BLaER1 treated with 17β-estradiol and CSF1 and Interleukin-3, amounts not matched to agents 10 nM and 100 nM (cell line): ENCODE data around the gene DOCK1.

ENCODE experiments used
- H3K27ac ChIP-seq, 11 experiments: shearing (Covaris generic); formaldehyde crosslinking; 2 replicates each; pipeline ENCODE4 v1.8.1; 2022
- H3K27me3 ChIP-seq, 11 experiments: shearing (Covaris generic); formaldehyde crosslinking; 2 replicates each; pipeline ENCODE4 v1.8.1; 2022
- H3K36me3 ChIP-seq, 11 experiments: shearing (Covaris generic); formaldehyde crosslinking; 2 replicates each; pipeline ENCODE4 v1.8.1; 2022
- H3K4me1 ChIP-seq, 10 experiments: shearing (Covaris generic); formaldehyde crosslinking; 2 replicates each; pipeline ENCODE4 v1.8.1; 2022
- H3K4me2 ChIP-seq, 11 experiments: shearing (Covaris generic); formaldehyde crosslinking; 2 replicates each; pipeline ENCODE4 v1.8.1; 2022
- H3K4me3 ChIP-seq, 10 experiments: shearing (Covaris generic); formaldehyde crosslinking; 2 replicates each; pipeline ENCODE4 v1.8.1; 2022
- H3K9ac ChIP-seq, 11 experiments: shearing (Covaris generic); formaldehyde crosslinking; 2 replicates each; pipeline ENCODE4 v1.8.1; 2022
- H3K9me3 ChIP-seq, 11 experiments: shearing (Covaris generic); formaldehyde crosslinking; replicated peaks in 1 of 11; 2 replicates each; pipeline ENCODE4 v1.8.1; 2022
- H4K20me1 ChIP-seq, 11 experiments: shearing (Covaris generic); formaldehyde crosslinking; 2 replicates each; pipeline ENCODE4 v1.8.1; 2022
- Cebpa-rat ChIP-seq, 11 experiments: shearing (Covaris generic); IDR thresholded peaks; 2 replicates each; pipeline ENCODE4 v1.8.1; 2022

Gene DOCK1

DNA sequence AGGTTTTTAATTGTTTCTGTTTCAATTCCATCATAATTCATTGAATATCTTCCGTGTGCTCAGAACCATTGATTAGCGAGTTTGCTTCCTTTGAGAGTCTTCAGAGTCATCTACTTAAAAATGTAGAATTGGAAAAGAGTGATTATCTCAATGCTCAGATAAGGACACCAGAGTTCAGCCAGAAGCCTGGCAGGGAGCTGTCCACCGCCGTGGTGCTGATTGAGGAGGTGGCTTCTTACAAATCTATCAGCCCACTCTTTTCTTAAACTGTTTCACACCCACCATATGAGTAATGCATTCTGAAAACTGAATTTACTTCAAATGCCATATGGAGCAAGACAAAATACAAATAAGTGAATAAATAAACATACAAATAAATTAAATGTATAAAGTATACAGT, 211.9 kb downstream of the DOCK1 start:
- no peaks in the 10 kb centered on the region; a peak in 1 of 20 replicates for H3K4me1 ChIP-seq
- no peaks in the 10 kb centered on the region for H3K36me3 ChIP-seq
- no peak for TF ChIP-seq Cebpa-rat (IDR thresholded peaks at IDR 0.05)
- no peak overlapping the region for H3K4me2 ChIP-seq
- no peaks in the 10 kb centered on the region; a peak in 1 of 22 replicates for H4K20me1 ChIP-seq
- H3K27me3 ChIP-seq, result no peaks in the 10 kb centered on the region
- no peak overlapping the region for H3K27ac ChIP-seq
- no peak overlapping the region for H3K4me3 ChIP-seq
- no peaks in the 10 kb centered on the region for H3K9me3 ChIP-seq
- no peak overlapping the region for H3K9ac ChIP-seq

DNA sequence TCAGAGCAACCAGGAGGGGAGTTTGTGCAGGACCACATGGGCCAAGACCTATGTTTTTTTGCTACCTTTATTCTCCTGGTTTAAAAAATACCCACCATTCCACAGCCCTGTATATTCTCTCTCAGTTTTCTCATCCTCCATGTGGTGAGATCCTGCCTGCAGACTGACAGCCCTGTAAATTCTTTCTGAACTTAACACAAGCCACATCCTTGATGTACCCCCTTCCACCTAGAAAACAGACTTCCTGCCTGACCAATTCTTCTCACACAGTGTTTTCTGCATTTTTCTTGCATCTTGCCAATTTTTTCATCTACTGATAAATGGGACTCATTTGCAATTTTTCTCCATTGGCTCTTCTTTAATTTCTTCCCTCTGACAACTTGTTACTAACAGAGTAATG, 212.8 kb downstream of the DOCK1 start:
- no peak overlapping the region; a peak in 1 of 22 replicates for H3K4me2 ChIP-seq
- no peaks in the 10 kb centered on the region; a peak in 1 of 20 replicates for H3K4me1 ChIP-seq
- TF ChIP-seq Cebpa-rat (IDR thresholded peaks at IDR 0.05), result no peak
- no peak overlapping the region for H3K9ac ChIP-seq
- no peak overlapping the region for H3K4me3 ChIP-seq
- H4K20me1 ChIP-seq, result no peaks in the 10 kb centered on the region; a peak in 1 of 22 replicates
- no peaks in the 10 kb centered on the region for H3K36me3 ChIP-seq
- no peaks in the 10 kb centered on the region for H3K27me3 ChIP-seq
- no peak overlapping the region for H3K27ac ChIP-seq
- H3K9me3 ChIP-seq, result no peaks in the 10 kb centered on the region

DNA sequence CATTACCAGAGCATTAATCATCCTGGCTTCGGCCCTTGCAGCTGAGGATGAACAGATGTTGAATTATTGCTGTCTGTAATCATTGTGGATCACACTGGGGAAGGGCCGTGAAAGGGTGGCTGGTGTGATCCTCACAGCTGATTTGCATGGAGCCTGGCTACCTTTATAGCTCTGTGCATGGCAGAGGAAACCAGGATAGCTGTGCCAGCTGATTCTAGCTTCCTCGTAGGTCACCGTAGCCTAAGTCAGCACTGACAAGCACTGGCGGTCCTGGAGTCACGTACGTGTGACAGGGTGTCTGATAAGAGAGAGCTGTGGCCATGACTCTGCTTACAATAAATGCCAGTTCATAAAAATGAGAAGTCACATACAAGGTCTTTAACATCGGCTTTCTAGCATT, 214.7 kb downstream of the DOCK1 start:
- no peak overlapping the region for H3K4me2 ChIP-seq
- no peak for TF ChIP-seq Cebpa-rat (IDR thresholded peaks at IDR 0.05)

DNA sequence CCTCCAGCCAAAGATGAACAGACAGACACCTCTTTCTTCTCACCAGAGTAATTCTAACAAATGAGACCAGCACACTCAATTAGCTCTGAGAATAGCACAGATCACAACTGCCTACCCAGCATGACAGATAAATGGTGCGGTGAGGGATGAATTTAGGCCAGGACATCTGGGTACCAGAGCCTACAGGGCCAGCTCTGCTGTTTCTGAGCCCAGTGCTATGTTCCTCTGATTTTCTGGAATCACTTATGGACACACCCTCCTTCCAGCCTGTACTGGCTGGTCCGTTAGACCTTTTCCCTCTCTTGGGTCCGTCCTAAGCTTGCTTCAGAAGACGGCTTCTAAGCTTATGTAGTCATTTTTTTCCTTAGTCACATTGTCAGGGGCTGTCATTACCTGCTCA, 217.6 kb downstream of the DOCK1 start:
- Histone ChIP-seq H3K4me2 (no peak overlapping the region), H3K4me1 (peaks cover 0 to 19% (median 14%) of the 10 kb centered on the region in 10 experiments; a peak in 15 of 20 replicates), H3K27ac (no peak overlapping the region), H3K4me3 (no peak overlapping the region), H3K27me3 (no peaks in the 10 kb centered on the region), H3K9me3 (no peaks in the 10 kb centered on the region), H4K20me1 (no peaks in the 10 kb centered on the region), H3K36me3 (no peaks in the 10 kb centered on the region), H3K9ac (no peak overlapping the region)
- no peak for TF ChIP-seq Cebpa-rat (IDR thresholded peaks at IDR 0.05)

More for the DNA sequence above, 214.7 kb downstream of the DOCK1 start:
- Histone ChIP-seq H3K9me3 (no peaks in the 10 kb centered on the region), H3K36me3 (no peaks in the 10 kb centered on the region), H3K9ac (no peak overlapping the region), H4K20me1 (no peaks in the 10 kb centered on the region; a peak in 1 of 22 replicates), H3K4me3 (no peak overlapping the region), H3K4me1 (peaks cover 0 to 7% (median 4%) of the 10 kb centered on the region in 10 experiments; a peak in 6 of 20 replicates), H3K27me3 (no peaks in the 10 kb centered on the region), H3K27ac (no peak overlapping the region)

DNA sequence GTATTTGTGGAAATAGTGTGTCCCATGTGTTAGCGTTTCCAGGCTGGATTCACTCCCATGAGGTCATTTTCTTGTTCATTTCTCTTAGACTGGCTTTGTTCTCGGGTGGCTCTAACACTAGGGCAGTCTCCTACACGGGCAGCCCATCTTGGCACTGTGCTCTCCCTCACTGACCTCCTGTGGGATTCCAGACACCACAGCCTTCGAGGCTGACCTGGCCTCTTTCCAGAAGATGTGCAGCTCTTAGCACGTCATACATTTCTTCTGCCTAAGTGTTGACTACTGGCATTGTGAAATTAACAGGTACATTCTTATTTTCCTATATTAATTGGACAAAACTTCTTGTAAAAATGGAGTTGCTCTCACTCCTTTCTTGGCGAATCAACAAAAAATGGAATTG, 218.4 kb downstream of the DOCK1 start:
- Histone ChIP-seq H3K27me3 (no peaks in the 10 kb centered on the region), H3K9ac (no peak overlapping the region), H3K4me3 (no peak overlapping the region), H4K20me1 (no peaks in the 10 kb centered on the region), H3K4me2 (no peak overlapping the region), H3K4me1 (peaks cover 0 to 19% (median 14%) of the 10 kb centered on the region in 10 experiments; a peak in 14 of 20 replicates), H3K9me3 (no peaks in the 10 kb centered on the region), H3K27ac (no peak overlapping the region), H3K36me3 (no peaks in the 10 kb centered on the region)
- no peak for TF ChIP-seq Cebpa-rat (IDR thresholded peaks at IDR 0.05)

DNA sequence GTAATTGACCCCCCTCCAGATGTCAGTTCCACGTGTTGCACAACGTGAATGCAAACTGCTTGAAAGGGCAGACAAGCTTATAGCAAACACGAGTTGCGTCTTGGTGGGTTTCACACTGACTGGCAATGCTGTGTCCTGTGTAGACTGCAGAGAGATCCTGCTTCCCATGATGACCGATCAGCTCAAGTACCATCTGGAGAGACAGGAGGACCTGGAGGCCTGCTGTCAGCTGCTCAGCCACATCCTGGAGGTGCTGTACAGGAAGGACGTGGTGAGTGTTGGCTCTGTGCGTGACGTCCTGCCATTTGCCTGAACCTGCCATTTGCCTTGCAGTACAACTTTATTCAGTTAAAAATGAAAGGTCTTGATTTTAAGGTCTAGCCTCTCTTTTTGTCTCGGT, 220.1 kb downstream of the DOCK1 start:
- peaks cover 0 to 19% (median 14%) of the 10 kb centered on the region in 10 experiments; a peak in 14 of 20 replicates for H3K4me1 ChIP-seq
- H4K20me1 ChIP-seq, result no peaks in the 10 kb centered on the region
- H3K9me3 ChIP-seq, result no peaks in the 10 kb centered on the region
- no peaks in the 10 kb centered on the region for H3K27me3 ChIP-seq
- no peak overlapping the region for H3K9ac ChIP-seq
- H3K36me3 ChIP-seq, result no peaks in the 10 kb centered on the region
- H3K4me3 ChIP-seq, result no peak overlapping the region
- H3K4me2 ChIP-seq, result peak overlapping the region in 8 of 11 experiments; percentile 11 to 54 (median 38); a peak in 12 of 22 replicates
- no peak overlapping the region for H3K27ac ChIP-seq
- TF ChIP-seq Cebpa-rat (IDR thresholded peaks at IDR 0.05), result no peak

DNA sequence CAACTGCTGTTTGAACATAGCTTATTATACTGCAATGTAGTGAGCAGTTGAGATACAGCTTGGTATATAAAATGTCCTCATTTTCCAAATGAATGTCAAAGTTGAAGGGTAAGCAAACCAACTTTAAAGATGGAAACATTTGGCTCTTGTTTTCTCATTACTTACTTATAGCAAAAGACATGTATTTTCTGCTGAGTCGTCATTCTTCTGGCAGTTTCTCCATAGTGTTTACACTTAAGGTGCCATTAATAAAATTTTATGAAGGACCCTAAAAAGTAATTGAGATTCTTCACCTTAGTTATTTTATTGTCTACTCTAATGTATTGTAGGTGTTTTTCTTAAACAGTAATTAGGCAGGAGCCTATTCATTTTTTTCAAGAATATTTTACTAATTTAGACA, 222.6 kb downstream of the DOCK1 start:
- Histone ChIP-seq H4K20me1 (no peaks in the 10 kb centered on the region), H3K4me1 (peaks cover 0 to 19% (median 14%) of the 10 kb centered on the region in 10 experiments; a peak in 14 of 20 replicates), H3K27ac (no peak overlapping the region), H3K9me3 (no peaks in the 10 kb centered on the region), H3K9ac (no peak overlapping the region), H3K4me2 (no peak overlapping the region), H3K27me3 (no peaks in the 10 kb centered on the region), H3K36me3 (no peaks in the 10 kb centered on the region), H3K4me3 (no peak overlapping the region)
- TF ChIP-seq Cebpa-rat (IDR thresholded peaks at IDR 0.05), result no peak

DNA sequence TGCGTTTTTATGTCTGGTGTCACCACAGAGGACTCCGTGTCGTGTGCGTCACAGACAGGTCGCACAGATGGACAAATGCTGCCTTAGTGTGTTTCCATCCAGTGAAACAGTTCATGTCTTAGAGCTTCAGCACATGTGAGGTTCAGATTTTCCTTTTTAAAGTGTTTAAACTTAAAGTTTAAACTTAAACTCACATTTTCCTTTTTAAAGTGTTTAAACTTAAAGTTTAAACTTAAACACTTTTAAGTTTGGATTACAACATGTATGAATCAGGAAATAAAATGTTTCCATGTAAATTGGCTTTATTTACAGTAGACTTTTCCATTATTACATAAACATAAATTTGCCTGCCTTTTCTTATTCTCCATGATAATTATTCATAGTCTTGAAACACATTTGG, 223.9 kb downstream of the DOCK1 start:
- Histone ChIP-seq H3K36me3 (no peaks in the 10 kb centered on the region), H3K4me3 (no peak overlapping the region), H3K27ac (no peak overlapping the region), H3K9me3 (no peaks in the 10 kb centered on the region), H3K27me3 (no peaks in the 10 kb centered on the region), H3K4me1 (peaks cover 0 to 19% (median 14%) of the 10 kb centered on the region in 10 experiments; a peak in 14 of 20 replicates), H3K4me2 (no peak overlapping the region), H4K20me1 (no peaks in the 10 kb centered on the region), H3K9ac (no peak overlapping the region)
- TF ChIP-seq Cebpa-rat (IDR thresholded peaks at IDR 0.05), result no peak

DNA sequence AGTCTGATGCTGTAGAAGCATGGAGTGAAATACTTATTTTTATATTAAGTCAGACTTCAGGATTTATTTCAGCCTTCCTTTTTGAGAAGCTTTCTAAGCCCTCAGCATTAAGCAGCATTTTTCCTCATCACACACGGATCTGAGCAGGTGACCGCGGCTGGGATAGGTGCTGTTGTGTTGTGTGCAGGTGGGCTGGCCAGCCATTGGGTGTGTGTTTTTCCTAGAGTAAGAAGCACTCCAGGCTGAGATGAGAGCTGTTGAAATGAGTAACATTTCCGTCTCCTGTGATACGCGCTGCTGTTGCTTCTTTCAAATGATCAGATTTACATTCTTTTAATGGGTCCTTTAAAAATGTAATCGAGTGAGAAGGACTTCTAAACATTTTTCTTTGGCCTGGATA, 227.2 kb downstream of the DOCK1 start:
- no peak for TF ChIP-seq Cebpa-rat (IDR thresholded peaks at IDR 0.05)
- H3K9me3 ChIP-seq, result no peaks in the 10 kb centered on the region
- H3K4me1 ChIP-seq, result peaks cover 3 to 18% (median 6%) of the 10 kb centered on the region in 10 experiments; a peak in 13 of 20 replicates
- no peaks in the 10 kb centered on the region for H4K20me1 ChIP-seq
- no peak overlapping the region for H3K27ac ChIP-seq
- no peaks in the 10 kb centered on the region for H3K36me3 ChIP-seq
- H3K27me3 ChIP-seq, result no peaks in the 10 kb centered on the region
- H3K4me2 ChIP-seq, result no peak overlapping the region
- H3K9ac ChIP-seq, result no peak overlapping the region
- H3K4me3 ChIP-seq, result no peak overlapping the region

DNA sequence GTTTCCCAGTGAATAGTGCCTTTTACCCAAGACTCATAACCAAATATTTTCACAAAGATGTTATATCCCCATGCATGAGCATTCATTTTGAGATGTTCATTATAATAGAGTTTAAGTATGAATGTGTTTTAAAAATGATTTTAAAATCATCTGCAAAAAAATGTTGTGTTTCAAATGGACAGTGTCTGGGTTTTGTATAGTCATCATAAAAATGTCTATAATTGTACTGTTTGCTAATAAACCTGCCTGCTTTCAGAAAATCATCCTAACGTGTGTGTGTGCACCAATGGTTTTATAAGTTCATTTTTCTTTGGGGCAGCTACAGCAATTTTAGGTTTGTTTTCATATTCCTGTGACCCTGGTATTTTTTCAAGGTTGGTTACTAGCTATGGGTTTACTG, 228.0 kb downstream of the DOCK1 start:
- H3K4me2 ChIP-seq, result no peak overlapping the region
- H3K9ac ChIP-seq, result no peak overlapping the region
- H3K27ac ChIP-seq, result no peak overlapping the region
- peaks cover 3 to 18% (median 6%) of the 10 kb centered on the region in 10 experiments; a peak in 13 of 20 replicates for H3K4me1 ChIP-seq
- no peaks in the 10 kb centered on the region for H3K27me3 ChIP-seq
- no peaks in the 10 kb centered on the region for H4K20me1 ChIP-seq
- no peaks in the 10 kb centered on the region for H3K36me3 ChIP-seq
- no peak overlapping the region for H3K4me3 ChIP-seq
- no peaks in the 10 kb centered on the region for H3K9me3 ChIP-seq
- TF ChIP-seq Cebpa-rat (IDR thresholded peaks at IDR 0.05), result no peak
